Epithelial cell of esophagus (primary cell): ENCODE data around the gene FUNDC1.

Source experiments
- DNase-seq: peaks from one replicate; pipeline ENCODE4 v3.0.0; 2010; ENCODE audit warnings: low read depth
- H3K4me3 ChIP-seq: 2 replicates; pipeline ENCODE4 v1.5.1; 2011; ENCODE audit warnings: mild to moderate bottlenecking, low read length, control low read depth
- TF ChIP-seq, protein P1 (sequence below): IDR thresholded peaks from 2 replicates; pipeline ENCODE4 v1.5.1; 2011; ENCODE audit warnings: low read depth, mild to moderate bottlenecking, low read length, control low read depth, inconsistent platforms; ENCODE audit not compliant: insufficient read depth; ENCODE audit errors: missing control alignments

The FUNDC1 gene

DNA sequence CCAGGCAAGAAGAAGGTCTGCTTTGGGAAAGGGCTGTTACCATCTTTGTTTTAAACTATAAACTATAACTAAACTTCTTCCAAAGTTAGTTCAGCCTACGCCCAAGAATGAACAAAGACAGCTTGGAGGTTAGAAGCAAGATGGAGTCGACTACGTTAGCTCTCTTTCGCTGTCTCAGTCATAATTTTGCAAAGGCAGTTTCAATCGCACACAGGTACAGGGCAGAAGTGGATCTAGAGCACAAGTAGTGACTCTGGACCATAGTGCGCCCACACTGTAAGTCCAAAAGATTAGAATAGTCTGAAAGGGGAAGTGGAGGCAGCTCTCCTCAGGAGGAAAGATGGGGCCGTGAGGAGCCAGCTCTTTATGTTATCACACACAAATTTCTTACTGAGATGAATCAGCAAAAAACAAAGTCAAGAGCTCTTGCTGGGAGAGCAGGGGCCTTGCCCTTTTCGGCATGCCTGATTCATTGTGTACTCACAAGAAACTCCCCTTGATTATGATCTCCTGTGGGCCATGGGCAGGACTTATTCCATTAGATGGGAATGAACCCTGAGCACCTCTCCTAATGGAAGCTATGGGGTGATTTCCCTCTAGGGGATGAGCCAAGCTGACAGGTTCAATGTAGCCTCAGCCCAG is 58.6 kb downstream of the FUNDC1 start:
- TF ChIP-seq, protein P1, sequence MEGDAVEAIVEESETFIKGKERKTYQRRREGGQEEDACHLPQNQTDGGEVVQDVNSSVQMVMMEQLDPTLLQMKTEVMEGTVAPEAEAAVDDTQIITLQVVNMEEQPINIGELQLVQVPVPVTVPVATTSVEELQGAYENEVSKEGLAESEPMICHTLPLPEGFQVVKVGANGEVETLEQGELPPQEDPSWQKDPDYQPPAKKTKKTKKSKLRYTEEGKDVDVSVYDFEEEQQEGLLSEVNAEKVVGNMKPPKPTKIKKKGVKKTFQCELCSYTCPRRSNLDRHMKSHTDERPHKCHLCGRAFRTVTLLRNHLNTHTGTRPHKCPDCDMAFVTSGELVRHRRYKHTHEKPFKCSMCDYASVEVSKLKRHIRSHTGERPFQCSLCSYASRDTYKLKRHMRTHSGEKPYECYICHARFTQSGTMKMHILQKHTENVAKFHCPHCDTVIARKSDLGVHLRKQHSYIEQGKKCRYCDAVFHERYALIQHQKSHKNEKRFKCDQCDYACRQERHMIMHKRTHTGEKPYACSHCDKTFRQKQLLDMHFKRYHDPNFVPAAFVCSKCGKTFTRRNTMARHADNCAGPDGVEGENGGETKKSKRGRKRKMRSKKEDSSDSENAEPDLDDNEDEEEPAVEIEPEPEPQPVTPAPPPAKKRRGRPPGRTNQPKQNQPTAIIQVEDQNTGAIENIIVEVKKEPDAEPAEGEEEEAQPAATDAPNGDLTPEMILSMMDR: no peak
- H3K4me3 ChIP-seq: no peak overlapping the region
- peak; percentile 26 for DNase-seq

DNA sequence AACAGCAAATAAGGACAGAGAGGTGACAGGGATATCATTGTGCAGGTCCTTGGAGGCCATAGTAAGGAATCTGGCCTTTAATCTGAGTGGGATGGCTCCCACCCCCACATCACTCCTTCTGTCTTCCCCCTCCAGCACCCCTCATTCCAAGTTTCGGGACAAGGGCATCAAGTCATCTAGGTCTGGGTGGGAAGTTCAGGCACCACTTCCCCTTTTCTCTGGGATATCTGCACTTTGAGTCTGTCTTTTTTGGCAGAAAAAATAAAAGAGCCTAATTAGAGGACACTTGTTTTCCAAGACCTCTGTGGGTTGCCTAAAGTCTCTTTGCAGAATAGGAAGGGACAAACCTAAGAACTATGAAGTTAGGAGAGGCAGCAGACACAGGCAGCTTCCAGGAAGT is 60.1 kb downstream of the FUNDC1 start:
- TF ChIP-seq, protein P1: no peak
- no peak overlapping the region for H3K4me3 ChIP-seq
- no peak for DNase-seq

DNA sequence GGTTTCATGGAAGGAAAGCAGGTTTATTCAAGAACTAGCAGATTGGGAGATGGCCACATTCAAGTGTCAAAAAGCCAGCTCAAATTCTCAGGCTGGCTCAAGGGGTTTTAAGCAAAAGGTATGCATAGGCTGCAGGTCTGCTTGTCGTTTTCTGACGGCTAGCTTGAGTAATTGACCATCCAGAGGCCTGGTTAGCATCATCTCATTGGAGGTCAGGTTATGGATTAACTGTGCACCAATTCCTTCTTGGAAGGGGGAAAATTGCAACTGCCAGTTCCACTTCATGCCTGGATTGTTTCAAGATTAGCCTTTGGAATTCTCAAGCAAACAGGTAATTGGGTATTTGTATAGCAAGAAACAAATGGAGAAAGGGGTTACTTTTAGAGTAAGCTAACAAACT is 62.1 kb downstream of the FUNDC1 start:
- no peak for DNase-seq
- no peak overlapping the region for H3K4me3 ChIP-seq
- TF ChIP-seq, protein P1: no peak

GRCh38 chrX:44474410-44474809 is 68.2 kb downstream of the FUNDC1 start:
- TF ChIP-seq, protein P1: no peak
- no peak overlapping the region for H3K4me3 ChIP-seq
- peak; percentile 71 for DNase-seq
